GM19455 (cell line): ENCODE measurements around the gene KRT222.

Experiments used
- ATAC-seq: cut with Tn5 transposase; IDR thresholded peaks from one replicate; pipeline ENCODE4 v1.9.1; 2021; ENCODE audit not compliant: unreplicated experiment

The KRT222 gene

GRCh38 chr17:40664582-40665333 is at the start of gene KRT222:
Gene KRT222 (minus strand): TSS chr17:40665177. CDS start chr17:40665099, 78 bp downstream.
- no peak for ATAC-seq

GRCh38 chr17:40714473-40714872 is 49.5 kb upstream of the KRT222 start:
- ATAC-seq, result no peak

- no peak for ATAC-seq
Measured at GRCh38 chr17:40707745-40708144, 42.8 kb upstream of the KRT222 start.

GRCh38 chr17:40705584-40705983 is 40.6 kb upstream of the KRT222 start:
- ATAC-seq, result no peak

- no peak for ATAC-seq
Measured at GRCh38 chr17:40703652-40704051, 38.7 kb upstream of the KRT222 start, which contains the start of gene KRT24. Gene KRT24 (minus strand): TSS chr17:40703752. CDS start chr17:40703693, 59 bp downstream.

GRCh38 chr17:40702271-40702670 is 37.3 kb upstream of the KRT222 start:
- no peak for ATAC-seq

- no peak for ATAC-seq
Measured at GRCh38 chr17:40699853-40700252, 34.9 kb upstream of the KRT222 start.

GRCh38 chr17:40699371-40699770 is 34.4 kb upstream of the KRT222 start:
- ATAC-seq, result no peak

- ATAC-seq, result no peak
Measured at GRCh38 chr17:40697297-40697696, 32.3 kb upstream of the KRT222 start.

- ATAC-seq, result no peak
Measured at GRCh38 chr17:40696651-40697072, 31.7 kb upstream of the KRT222 start.

GRCh38 chr17:40695874-40696472 is 31.0 kb upstream of the KRT222 start:
- ATAC-seq, result no peak

GRCh38 chr17:40694584-40694983 is 29.6 kb upstream of the KRT222 start:
- no peak for ATAC-seq

- no peak for ATAC-seq
Measured at GRCh38 chr17:40687106-40687505, 22.1 kb upstream of the KRT222 start.

GRCh38 chr17:40686192-40686591 is 21.2 kb upstream of the KRT222 start:
- no peak for ATAC-seq

GRCh38 chr17:40680998-40681397 is 16.0 kb upstream of the KRT222 start:
- no peak for ATAC-seq

- no peak for ATAC-seq
Measured at GRCh38 chr17:40679523-40679907, 14.5 kb upstream of the KRT222 start.

GRCh38 chr17:40678902-40679522 is 14.0 kb upstream of the KRT222 start:
- ATAC-seq, result no peak

GRCh38 chr17:40675905-40676304 is 10.9 kb upstream of the KRT222 start:
- ATAC-seq, result no peak

- no peak for ATAC-seq
Measured at GRCh38 chr17:40672654-40673053, 7.7 kb upstream of the KRT222 start.

- no peak for ATAC-seq
Measured at GRCh38 chr17:40671282-40671681, 6.3 kb upstream of the KRT222 start.

- ATAC-seq, result no peak
Measured at GRCh38 chr17:40666331-40666730, 1.4 kb upstream of the KRT222 start.

GRCh38 chr17:40663252-40663651 is 1.7 kb downstream of the KRT222 start:
- ATAC-seq, result no peak
